Ovary (tissue), 3 donors: ENCODE measurements around the gene RNF208.

Experiments
- CTCF ChIP-seq, 3 donors: fragments of 450-650 bp in 2 of 3; fragments of 200-600 bp in 1 of 3; IDR thresholded peaks; one replicate each; pipeline versions ENCODE4 v1.5.1 to v1.8.0; 2016 to 2022; ENCODE audit warnings: antibody characterized with exemption in 3 of 3, mild to moderate bottlenecking in 1 of 3
- EP300 ChIP-seq: sonication (generic); formaldehyde crosslinking; IDR thresholded peaks from one replicate; pipeline ENCODE4 v1.6.1; 2017; ENCODE audit warnings: antibody characterized with exemption
- donor health status: DM: no; HTN: no; CAD: no.

GRCh38 chr9:137180491-137180890 lies 41.5 kb downstream of the RNF208 start:
- TF ChIP-seq CTCF (IDR thresholded peaks at IDR 0.05): no peak
- no peak for TF ChIP-seq EP300
